EL (cell line): ENCODE data around the gene FARP2.

ENCODE experiments used
- DNase-seq: peaks from one replicate; pipeline ENCODE4 v3.0.0-alpha.2; 2016

Gene FARP2

GRCh38 chr2:241324775-241325174 is 31.3 kb upstream of the FARP2 start:
- DNase-seq = no peak

GRCh38 chr2:241325257-241325656 is 30.8 kb upstream of the FARP2 start:
- no peak for DNase-seq

GRCh38 chr2:241329669-241330615 is 26.1 kb upstream of the FARP2 start:
- no peak for DNase-seq

GRCh38 chr2:241330616-241330981 is 25.5 kb upstream of the FARP2 start:
- DNase-seq = no peak

- DNase-seq = no peak
Measured at GRCh38 chr2:241334813-241335212, 21.3 kb upstream of the FARP2 start.

- no peak for DNase-seq
Measured at GRCh38 chr2:241339839-241340630, 16.1 kb upstream of the FARP2 start.

GRCh38 chr2:241340631-241341163 is 15.4 kb upstream of the FARP2 start:
- DNase-seq = no peak

- DNase-seq = peak; percentile 59
Measured at GRCh38 chr2:241344925-241345651, 11.0 kb upstream of the FARP2 start.

GRCh38 chr2:241349941-241350340 is 6.1 kb upstream of the FARP2 start:
- no peak for DNase-seq

GRCh38 chr2:241350530-241350877 is 5.6 kb upstream of the FARP2 start:
- no peak for DNase-seq

- DNase-seq = no peak
Measured at GRCh38 chr2:241350878-241351639, 5.0 kb upstream of the FARP2 start.

GRCh38 chr2:241351640-241352031 is 4.4 kb upstream of the FARP2 start:
- DNase-seq = no peak

- DNase-seq = no peak
Measured at GRCh38 chr2:241352227-241352626, 3.9 kb upstream of the FARP2 start.

- DNase-seq = peak; percentile 72
Measured at GRCh38 chr2:241354668-241355658, 1.1 kb upstream of the FARP2 start.

- DNase-seq = peak; percentile 20
Measured at GRCh38 chr2:241356871-241357260, 781 bp downstream of the FARP2 start.

GRCh38 chr2:241357531-241357930 is 1.4 kb downstream of the FARP2 start:
- no peak for DNase-seq

GRCh38 chr2:241358470-241358869 is 2.4 kb downstream of the FARP2 start:
- DNase-seq = no peak

GRCh38 chr2:241359481-241360045 is 3.5 kb downstream of the FARP2 start:
- no peak for DNase-seq

GRCh38 chr2:241363426-241363825 is 7.3 kb downstream of the FARP2 start:
- DNase-seq = no peak

- no peak for DNase-seq
Measured at GRCh38 chr2:241364781-241365180, 8.7 kb downstream of the FARP2 start.

- DNase-seq = no peak
Measured at GRCh38 chr2:241366678-241367077, 10.6 kb downstream of the FARP2 start.
